HCT116 (cell line): ENCODE results near the gene NXPE3. TPM values are rescaled to one million over a fixed set of nuclear protein-coding genes. Genes with fewer than 3 reads are reported as not detected.

Experiments
- total RNA-seq: library from RNA; stranded (reverse); gene quantifications from one replicate; pipeline ENCODE4 v1.2.1, GENCODE V29; 2021; ENCODE audit not compliant: unreplicated experiment

Gene NXPE3
- total RNA-seq, 1 experiment from 2014 or later = 4.3 TPM

Other genes starting within 250 kb of the NXPE3 start
- gene TRMT10C, start 217.3 kb upstream of the NXPE3 start, total RNA-seq = 36.4 TPM
- gene PCNP, start 205.0 kb upstream of the NXPE3 start, total RNA-seq = 177 TPM
- 20.4 TPM for gene ZBTB11, start 102.1 kb upstream of the NXPE3 start, total RNA-seq
- gene RPL24, start 92.5 kb upstream of the NXPE3 start, total RNA-seq = 1,397 TPM
- gene CEP97, start 54.6 kb upstream of the NXPE3 start, total RNA-seq = 15.7 TPM
- gene NFKBIZ, start 70.3 kb downstream of the NXPE3 start, total RNA-seq = 12.2 TPM